SU-DHL-6 (cell line): Measurements from ENCODE around the gene YEATS4.

Source experiments
- H2AFZ ChIP-seq: fragments of 200-600 bp; sonication (generic); 2 replicates; pipeline ENCODE4 v1.6.1; 2014; ENCODE audit warnings: low read depth, mild to moderate bottlenecking, moderate library complexity, mixed read lengths, antibody characterized with exemption, low read length; ENCODE audit not compliant: severe bottlenecking
- H3F3A ChIP-seq: fragments of 200-600 bp; shearing (Covaris generic); 2 replicates; pipeline ENCODE4 v1.6.0; 2016; ENCODE audit warnings: antibody characterized with exemption, mild to moderate bottlenecking; ENCODE audit not compliant: insufficient read depth
- H3K27ac ChIP-seq: fragments of 200-600 bp; sonication (generic); 2 replicates; pipeline ENCODE4 v1.5.1; 2016; ENCODE audit warnings: low read depth, mild to moderate bottlenecking, low read length, moderate library complexity, mixed read lengths
- H3K27me3 ChIP-seq: fragments of 200-600 bp; sonication (generic), shearing (Covaris generic); 2 replicates; pipeline ENCODE4 v1.6.0; 2014; ENCODE audit warnings: mild to moderate bottlenecking, low read length
- H3K36me3 ChIP-seq: fragments of 200-600 bp; sonication (generic); 2 replicates; pipeline ENCODE4 v1.6.1; 2014; ENCODE audit warnings: mild to moderate bottlenecking, low read length, mixed read lengths
- H3K4me2 ChIP-seq: fragments of 300-600, 200-600 bp; shearing (Covaris generic), sonication (generic); 2 replicates; pipeline ENCODE4 v1.6.0; 2014; ENCODE audit warnings: low read length, low read depth, mild to moderate bottlenecking; ENCODE audit not compliant: poor library complexity, severe bottlenecking
- H3K4me3 ChIP-seq: fragments of 200-600 bp; sonication (generic); 2 replicates; pipeline ENCODE4 v1.5.1; 2014; ENCODE audit warnings: antibody characterized with exemption, low read length, mild to moderate bottlenecking, mixed read lengths; ENCODE audit not compliant: insufficient read depth, poor library complexity, severe bottlenecking
- H3K79me2 ChIP-seq: fragments of 200-600 bp; sonication (generic); 2 replicates; pipeline ENCODE4 v1.6.1; 2014; ENCODE audit warnings: mild to moderate bottlenecking, low read length, moderate library complexity; ENCODE audit not compliant: insufficient read depth
- H3K9ac ChIP-seq: fragments of 200-600 bp; sonication (generic); 2 replicates; pipeline ENCODE4 v1.7.0; 2014; ENCODE audit warnings: mild to moderate bottlenecking, low read length
- H3K9me2 ChIP-seq: fragments of 200-600 bp; sonication (generic); replicated peaks from 2 replicates; pipeline ENCODE4 v1.6.1; 2014; ENCODE audit warnings: low read length; ENCODE audit not compliant: insufficient read depth
- H3K9me3 ChIP-seq: fragments of 200-600 bp; sonication (generic); 2 replicates; pipeline ENCODE4 v1.6.1; 2014; ENCODE audit warnings: low read length, mixed read lengths; ENCODE audit not compliant: insufficient read depth
- H4K20me1 ChIP-seq: fragments of 200-600 bp; sonication (generic); 2 replicates; pipeline ENCODE4 v1.6.1; 2014; ENCODE audit warnings: low read depth, mild to moderate bottlenecking, antibody characterized with exemption, low read length, moderate library complexity, mixed read lengths
- CTCF ChIP-seq: fragments of 200-600 bp; sonication (generic); IDR thresholded peaks from one replicate; pipeline ENCODE4 v1.5.1; 2017; ENCODE audit warnings: antibody characterized with exemption, mild to moderate bottlenecking, low read length, moderate library complexity; ENCODE audit not compliant: insufficient read depth, poor library complexity, severe bottlenecking
- EZH2phosphoT487 ChIP-seq: fragments of 200-600 bp; sonication (generic), shearing (Covaris generic); conservative IDR thresholded peaks from 2 replicates; pipeline ENCODE4 v1.6.1; 2018; ENCODE audit warnings: mild to moderate bottlenecking, antibody characterized with exemption, low read length, moderate library complexity, mixed read lengths

The YEATS4 gene

GRCh38 chr12:69415471-69416275 is 56.1 kb downstream of the YEATS4 start:
- Histone ChIP-seq H3K79me2 (no peaks in the 10 kb centered on the region), H3K36me3 (no peaks in the 10 kb centered on the region), H3K27ac (no peak overlapping the region), H3K9ac (no peak overlapping the region), H3K4me2 (no peak overlapping the region), H3K4me3 (no peak overlapping the region), H3F3A (no peaks in the 10 kb centered on the region), H4K20me1 (no peaks in the 10 kb centered on the region), H3K9me3 (no peaks in the 10 kb centered on the region), H3K9me2 (no peaks in the 10 kb centered on the region), H2AFZ (no peak overlapping the region), H3K27me3 (no peaks in the 10 kb centered on the region)
- TF ChIP-seq CTCF (no peak), EZH2phosphoT487 (no peak)

- TF ChIP-seq EZH2phosphoT487 (no peak), CTCF (no peak)
- no peaks in the 10 kb centered on the region for H3K79me2 ChIP-seq
- no peak overlapping the region for H3K4me2 ChIP-seq
- H3K9me3 ChIP-seq = no peaks in the 10 kb centered on the region
- H3K36me3 ChIP-seq = no peaks in the 10 kb centered on the region
- H2AFZ ChIP-seq = no peak overlapping the region
- H3K27ac ChIP-seq = no peak overlapping the region
- H4K20me1 ChIP-seq = no peaks in the 10 kb centered on the region
- H3K9me2 ChIP-seq = no peaks in the 10 kb centered on the region
- H3K4me3 ChIP-seq = no peak overlapping the region
- no peak overlapping the region for H3K9ac ChIP-seq
- no peaks in the 10 kb centered on the region for H3F3A ChIP-seq
- H3K27me3 ChIP-seq = no peaks in the 10 kb centered on the region
Measured at GRCh38 chr12:69417231-69417630, 57.7 kb downstream of the YEATS4 start.

GRCh38 chr12:69417741-69418167 is 58.2 kb downstream of the YEATS4 start:
- no peaks in the 10 kb centered on the region for H3K27me3 ChIP-seq
- no peak overlapping the region for H3K9ac ChIP-seq
- TF ChIP-seq CTCF (no peak), EZH2phosphoT487 (no peak)
- no peaks in the 10 kb centered on the region for H3K9me3 ChIP-seq
- H2AFZ ChIP-seq = no peak overlapping the region
- no peaks in the 10 kb centered on the region for H3K9me2 ChIP-seq
- no peak overlapping the region for H3K27ac ChIP-seq
- no peaks in the 10 kb centered on the region for H3K36me3 ChIP-seq
- H3K4me3 ChIP-seq = no peak overlapping the region
- H3K4me2 ChIP-seq = no peak overlapping the region
- no peaks in the 10 kb centered on the region for H4K20me1 ChIP-seq
- no peaks in the 10 kb centered on the region for H3K79me2 ChIP-seq
- no peaks in the 10 kb centered on the region for H3F3A ChIP-seq
